HG03520 (cell line): ENCODE data around the gene IL17RB.

ENCODE experiments used
- ATAC-seq: cut with Tn5 transposase; IDR thresholded peaks from one replicate; pipeline ENCODE4 v1.9.1; 2021; ENCODE audit warnings: mild to moderate bottlenecking, moderate library complexity; ENCODE audit not compliant: unreplicated experiment

IL17RB gene

GRCh38 chr3:53811143-53811927, 35.0 kb upstream of the IL17RB start:
- no peak for ATAC-seq

- no peak for ATAC-seq
Observed at GRCh38 chr3:53812434-53812833, 33.9 kb upstream of the IL17RB start.

GRCh38 chr3:53813229-53813628, 33.1 kb upstream of the IL17RB start:
- ATAC-seq = no peak

GRCh38 chr3:53813876-53814275, 32.5 kb upstream of the IL17RB start:
- no peak for ATAC-seq

DNA sequence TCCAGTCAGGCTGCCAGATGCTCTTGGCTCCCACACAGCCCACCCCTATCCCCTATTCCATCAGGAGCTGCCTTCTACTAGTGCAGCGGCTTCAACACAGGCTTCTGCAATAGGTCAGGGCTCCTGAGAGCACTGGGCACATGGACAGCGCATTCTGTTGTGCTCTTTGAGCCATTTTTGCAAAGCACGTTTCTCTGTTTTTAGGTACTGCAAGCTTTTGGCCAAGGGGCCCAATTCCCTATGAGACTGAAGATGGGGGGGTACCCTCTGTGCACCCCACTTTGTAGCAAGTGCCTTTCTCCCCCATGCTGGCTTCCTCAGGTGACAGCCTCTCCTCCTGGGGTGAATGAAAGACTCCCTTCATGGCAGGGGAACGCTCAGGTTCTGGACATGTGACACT, 31.3 kb upstream of the IL17RB start:
- no peak for ATAC-seq

GRCh38 chr3:53815651-53816050, 30.7 kb upstream of the IL17RB start:
- no peak for ATAC-seq

- ATAC-seq = no peak
Observed at GRCh38 chr3:53816425-53816824, 29.9 kb upstream of the IL17RB start.

DNA sequence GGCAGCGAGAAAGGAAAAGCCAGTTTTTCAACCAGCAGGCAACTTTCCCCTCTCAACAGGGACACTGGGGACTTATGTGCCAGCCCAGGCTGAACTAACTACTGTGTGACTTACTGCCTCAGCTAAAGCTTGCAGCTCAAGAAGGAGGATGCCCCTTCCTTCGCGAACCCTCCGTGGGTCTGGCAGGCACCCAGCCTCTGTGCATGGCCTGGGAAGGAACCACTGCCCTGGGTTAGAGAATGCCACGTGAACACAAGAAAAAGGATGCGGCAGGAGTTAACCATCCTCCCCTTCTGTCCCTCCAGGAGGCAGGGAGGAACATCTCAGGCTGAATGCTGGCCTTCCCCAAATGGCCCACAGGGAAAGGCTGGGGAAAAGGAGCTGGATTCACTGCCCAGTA, 29.2 kb upstream of the IL17RB start:
- ATAC-seq = no peak

- ATAC-seq = no peak
Observed at GRCh38 chr3:53817809-53818208, 28.6 kb upstream of the IL17RB start.

DNA sequence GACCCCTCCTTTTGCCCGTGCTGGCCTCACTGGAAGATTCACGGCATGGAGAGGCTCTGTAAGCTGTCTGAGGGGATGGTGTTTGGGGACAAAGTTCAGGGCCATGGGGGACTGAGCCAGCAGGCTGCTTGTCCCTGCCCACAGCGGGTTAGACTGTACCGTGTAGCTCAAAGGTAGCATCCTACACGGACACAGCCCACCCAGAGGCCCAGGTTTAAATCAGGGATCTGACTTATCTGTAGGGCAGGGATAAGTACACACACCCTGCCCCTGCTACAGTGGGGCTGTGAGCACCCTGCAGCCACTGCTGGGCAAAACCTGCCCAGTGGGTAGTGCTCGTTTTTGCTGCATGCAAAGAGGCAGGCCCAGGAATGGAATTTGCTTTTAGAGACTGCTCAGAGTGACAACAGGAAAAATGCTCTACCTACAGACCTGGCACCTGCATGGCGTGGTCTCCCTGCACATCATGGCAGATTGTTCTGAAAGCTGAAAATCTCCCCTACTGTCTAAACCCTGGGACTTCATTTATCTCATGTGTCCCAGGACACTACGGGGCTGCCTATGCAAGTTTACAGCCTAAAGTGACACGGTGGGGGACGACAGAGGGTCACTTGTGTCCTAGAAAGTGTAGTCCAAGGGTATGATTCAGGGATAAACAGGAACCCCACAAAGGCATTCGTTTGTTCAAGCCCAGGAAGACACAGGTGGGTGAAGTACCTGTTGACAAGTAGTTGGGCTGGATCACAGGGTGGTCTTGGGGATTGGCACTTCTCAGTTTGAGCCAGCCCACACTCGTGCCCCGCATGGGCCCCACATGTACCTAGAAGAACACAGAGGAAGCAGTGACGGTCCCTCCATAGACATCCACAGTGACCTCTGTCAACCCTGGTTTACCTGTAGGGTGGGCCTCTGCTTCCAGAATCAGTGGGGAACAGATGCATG, 27.9 kb upstream of the IL17RB start:
- no peak for ATAC-seq

DNA sequence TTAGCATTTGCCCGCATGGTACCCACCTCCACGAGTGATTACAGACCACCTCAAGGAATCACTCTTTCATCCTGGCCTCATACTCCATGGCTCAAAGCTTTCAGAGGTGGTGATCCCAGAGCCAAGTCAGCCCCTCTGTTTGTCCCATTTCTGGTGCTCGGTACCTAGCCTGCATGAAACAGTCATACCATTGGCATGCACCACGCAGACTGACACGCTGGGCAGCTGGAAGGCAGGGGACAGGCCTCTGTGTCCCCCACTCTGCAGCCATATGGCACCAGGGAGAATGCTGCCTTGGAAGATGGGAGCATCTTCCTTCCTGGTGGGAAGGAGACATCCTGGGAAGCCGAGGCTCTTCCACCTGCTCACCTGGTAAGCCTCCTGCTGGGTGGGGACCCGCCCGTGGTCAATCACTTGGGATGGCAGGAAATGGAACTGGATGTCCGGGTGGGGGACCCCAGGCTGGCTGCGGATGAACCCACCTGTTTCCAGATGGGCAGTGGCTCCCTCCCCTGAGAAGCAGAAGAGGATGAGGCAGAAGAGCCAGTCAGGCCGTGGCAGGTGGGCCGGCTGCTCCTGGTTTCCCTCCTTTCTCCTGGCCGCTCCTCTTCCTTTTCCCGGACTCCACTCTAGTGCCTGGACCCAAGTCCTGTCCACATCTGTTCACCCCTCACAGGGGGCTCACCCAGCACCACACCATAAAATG, 27.1 kb upstream of the IL17RB start:
- no peak for ATAC-seq

DNA sequence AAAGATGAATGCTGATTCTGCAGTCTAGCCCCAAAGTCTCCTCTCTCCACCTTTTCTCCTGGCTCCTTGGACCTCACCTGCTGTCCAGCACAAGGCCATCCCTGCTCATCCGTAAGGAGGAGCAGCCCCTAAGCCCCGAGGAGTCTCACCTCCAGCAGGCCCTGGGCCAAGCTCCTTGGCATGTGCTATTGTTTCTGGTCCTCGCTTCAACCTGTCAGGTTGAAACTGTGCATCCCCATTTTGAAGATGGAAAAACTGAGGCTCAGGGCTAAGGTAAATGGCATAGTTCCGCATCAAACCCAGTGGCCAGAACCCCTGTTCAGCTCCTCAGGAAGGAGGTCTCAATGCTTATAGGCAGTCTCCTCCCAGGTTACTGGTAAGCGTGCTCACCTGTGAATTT, 26.3 kb upstream of the IL17RB start:
- ATAC-seq = no peak

GRCh38 chr3:53820756-53821580, 25.4 kb upstream of the IL17RB start:
- no peak for ATAC-seq

DNA sequence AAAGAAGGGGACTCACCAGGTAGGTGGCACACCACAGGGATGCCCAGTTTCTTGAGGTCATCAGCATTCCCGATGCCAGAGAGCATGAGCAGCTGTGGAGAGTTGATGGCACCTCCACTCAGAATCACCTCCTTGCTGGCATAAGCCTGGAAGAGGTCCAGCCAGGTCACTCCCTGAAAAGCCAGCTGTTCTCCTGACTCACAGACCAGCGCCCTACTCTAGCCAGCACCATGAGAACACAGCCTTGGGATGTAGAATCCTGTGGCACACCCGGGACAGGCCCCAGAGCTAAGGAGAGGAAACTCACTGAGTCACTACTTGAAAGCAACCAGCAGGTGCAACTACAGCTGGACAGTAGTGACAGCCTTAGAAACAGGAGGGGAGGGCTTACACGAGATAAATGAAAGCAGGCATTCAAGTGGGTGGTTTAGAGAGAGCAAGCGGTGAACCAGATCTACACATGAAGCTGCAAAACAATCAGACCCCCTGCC, 24.7 kb upstream of the IL17RB start:
- ATAC-seq = no peak

DNA sequence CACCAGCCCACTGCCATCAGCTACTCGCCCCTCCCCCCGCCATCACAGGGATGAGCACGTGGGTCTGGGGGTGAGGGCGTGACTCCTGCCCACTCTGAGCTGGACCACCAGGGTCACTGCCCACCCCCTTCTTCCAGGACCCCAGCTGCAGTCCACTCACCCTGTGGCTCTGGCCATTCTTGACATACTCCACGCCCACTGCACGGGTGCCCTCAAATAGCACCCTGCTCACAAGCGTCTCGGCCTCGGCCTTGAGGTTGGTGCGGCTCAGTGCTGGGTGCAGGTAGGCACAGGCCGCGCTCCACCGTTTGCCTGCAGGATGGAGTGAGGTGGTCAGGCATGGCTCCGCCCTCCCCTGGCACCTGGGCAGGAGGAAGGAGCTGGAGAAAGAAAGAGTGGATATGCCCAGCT, 24.0 kb upstream of the IL17RB start:
- ATAC-seq = no peak

DNA sequence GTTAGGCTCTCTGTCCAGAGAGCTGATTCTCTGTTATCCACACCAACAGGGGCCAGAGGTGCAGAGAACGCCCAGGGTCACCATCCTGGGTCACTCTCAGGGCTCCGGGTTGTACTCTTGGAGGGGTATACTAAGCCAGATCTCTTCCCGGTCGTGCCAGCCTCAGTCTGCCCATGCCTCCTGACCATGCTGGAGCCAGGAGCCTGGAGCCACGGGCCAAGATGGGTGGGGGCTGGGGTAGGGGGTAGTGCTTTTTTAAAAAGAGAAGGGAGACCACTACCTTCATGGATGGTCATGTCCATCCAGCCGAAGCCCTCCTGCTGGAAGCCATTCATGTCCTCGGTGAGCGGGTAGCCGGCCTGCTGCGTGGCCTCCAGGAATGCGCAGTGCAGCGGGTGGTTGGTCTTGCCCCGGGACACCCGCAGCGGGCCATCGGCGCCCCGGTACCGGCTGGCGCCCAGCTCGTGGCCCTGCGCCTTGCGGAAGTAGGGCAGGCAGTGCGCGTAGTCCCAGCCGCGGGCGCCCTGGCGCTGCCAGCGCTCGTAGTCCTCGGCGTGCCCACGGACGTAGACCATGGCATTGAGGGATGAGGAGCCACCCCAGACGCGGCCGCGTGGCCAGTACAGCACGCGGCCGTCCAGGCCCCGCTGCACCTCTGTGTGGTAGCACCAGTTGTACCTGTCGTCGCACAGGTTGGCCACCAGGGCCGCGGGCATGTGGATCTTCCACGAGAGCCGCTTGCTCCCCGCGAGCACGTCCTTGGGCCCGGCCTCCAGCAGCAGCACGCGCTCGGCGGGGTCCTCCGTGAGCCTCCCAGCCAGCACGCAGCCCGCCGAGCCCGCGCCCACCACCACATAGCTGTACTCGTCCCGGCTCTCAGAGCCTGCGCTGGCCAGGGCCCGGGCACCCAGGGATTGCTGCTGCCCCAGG, 23.1 kb upstream of the IL17RB start:
- no peak for ATAC-seq

- no peak for ATAC-seq
Observed at GRCh38 chr3:53823956-53824657, 22.3 kb upstream of the IL17RB start.

DNA sequence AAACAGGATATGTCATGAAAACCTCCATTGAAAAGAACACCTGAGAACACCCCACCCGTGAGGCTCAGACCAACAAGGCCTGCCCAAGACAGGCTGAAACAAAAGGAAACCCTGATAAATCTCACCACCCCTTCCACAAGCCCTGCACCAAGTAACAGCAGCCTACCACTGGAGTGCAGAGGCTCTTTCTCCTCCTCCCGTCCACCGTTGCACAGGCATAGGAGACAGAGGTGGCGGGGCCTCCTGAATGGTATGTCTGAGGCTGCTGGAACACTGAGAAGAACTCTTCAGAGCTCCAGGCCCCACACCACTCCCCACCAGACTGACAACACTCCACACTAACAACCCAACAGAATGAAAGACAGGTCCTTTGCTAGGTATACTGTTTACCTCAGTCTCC, 21.6 kb upstream of the IL17RB start:
- no peak for ATAC-seq

GRCh38 chr3:53826048-53826447, 20.3 kb upstream of the IL17RB start:
- no peak for ATAC-seq
